ENCODE results near the gene NPAS3.

DNA sequence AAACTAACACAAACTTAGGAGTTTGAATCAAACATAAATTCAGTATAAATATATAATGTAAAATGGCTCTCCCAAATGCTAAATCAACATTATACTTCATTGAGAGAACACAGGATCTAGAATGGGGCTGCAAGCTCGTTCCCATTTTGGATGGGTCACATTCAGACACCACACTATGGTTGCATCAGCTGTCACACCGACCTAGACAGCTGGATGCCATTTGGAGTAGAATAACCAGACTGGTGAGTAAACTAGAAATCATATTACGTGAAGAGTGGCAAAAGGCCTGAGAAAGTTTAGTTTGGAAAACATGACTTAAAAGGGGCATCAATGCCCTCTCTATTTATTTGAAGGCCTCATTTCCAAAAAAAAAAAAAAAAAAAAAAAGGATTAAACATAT lies 430.4 kb downstream of the NPAS3 start:
- no peak for TF ChIP-seq POLR2A (IDR thresholded peaks at IDR 0.05)
- TF ChIP-seq, protein P1, sequence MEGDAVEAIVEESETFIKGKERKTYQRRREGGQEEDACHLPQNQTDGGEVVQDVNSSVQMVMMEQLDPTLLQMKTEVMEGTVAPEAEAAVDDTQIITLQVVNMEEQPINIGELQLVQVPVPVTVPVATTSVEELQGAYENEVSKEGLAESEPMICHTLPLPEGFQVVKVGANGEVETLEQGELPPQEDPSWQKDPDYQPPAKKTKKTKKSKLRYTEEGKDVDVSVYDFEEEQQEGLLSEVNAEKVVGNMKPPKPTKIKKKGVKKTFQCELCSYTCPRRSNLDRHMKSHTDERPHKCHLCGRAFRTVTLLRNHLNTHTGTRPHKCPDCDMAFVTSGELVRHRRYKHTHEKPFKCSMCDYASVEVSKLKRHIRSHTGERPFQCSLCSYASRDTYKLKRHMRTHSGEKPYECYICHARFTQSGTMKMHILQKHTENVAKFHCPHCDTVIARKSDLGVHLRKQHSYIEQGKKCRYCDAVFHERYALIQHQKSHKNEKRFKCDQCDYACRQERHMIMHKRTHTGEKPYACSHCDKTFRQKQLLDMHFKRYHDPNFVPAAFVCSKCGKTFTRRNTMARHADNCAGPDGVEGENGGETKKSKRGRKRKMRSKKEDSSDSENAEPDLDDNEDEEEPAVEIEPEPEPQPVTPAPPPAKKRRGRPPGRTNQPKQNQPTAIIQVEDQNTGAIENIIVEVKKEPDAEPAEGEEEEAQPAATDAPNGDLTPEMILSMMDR (IDR thresholded peaks at IDR 0.05): no peak
